Adrenal gland (tissue), 12 donors: ENCODE results near the gene SIM1. TPM values are rescaled to one million over a fixed set of nuclear protein-coding genes. Genes with fewer than 3 reads are reported as not detected.

ENCODE experiments used
- DNase-seq, 7 donors: peaks; one replicate each; pipeline ENCODE4 v3.0.0-alpha.2; 2019 to 2020
- H3K27ac ChIP-seq, 5 donors: fragments of 200-600 bp; sonication (generic) in 4 of 5; 1 replicate in 3 of 5; 2 replicates in 2 of 5; pipeline versions ENCODE4 v1.5.1 to v1.8.0; 2016 to 2020; ENCODE audit warnings: mild to moderate bottlenecking in 1 of 5
- H3K27me3 ChIP-seq: fragments of 200-600 bp; 2 replicates; pipeline ENCODE4 v1.8.0; 2021
- H3K36me3 ChIP-seq, 2 donors: fragments of 200-600 bp; replicated peaks in 1 of 2; 1 replicate in 1 of 2; 2 replicates in 1 of 2; pipeline versions ENCODE4 v1.5.1 to v1.8.0; 2018 to 2022
- H3K4me1 ChIP-seq, 2 donors: fragments of 200-600 bp; replicated peaks in 1 of 2; 1 replicate in 1 of 2; 2 replicates in 1 of 2; pipeline versions ENCODE4 v1.5.1 to v1.8.0; 2018 to 2021
- H3K4me3 ChIP-seq, 4 donors: fragments of 200-600 bp; sonication (generic) in 3 of 4; one replicate each; pipeline ENCODE4 v1.5.1; 2016 to 2018
- H3K9me3 ChIP-seq, 3 donors: fragments of 200-600 bp; sonication (generic) in 1 of 3; replicated peaks in 1 of 3; 1 replicate in 2 of 3; 2 replicates in 1 of 3; pipeline versions ENCODE4 v1.5.1 to v1.8.0; 2016 to 2021
- CTCF ChIP-seq, 6 experiments: fragments of 450-650 bp in 4 of 6; fragments of 200-600 bp in 2 of 6; sonication (generic) in 1 of 6; IDR thresholded peaks; 1 replicate in 5 of 6; 2 replicates in 1 of 6; pipeline versions ENCODE4 v1.5.1 to v1.8.0; 2016 to 2021; ENCODE audit warnings: antibody characterized with exemption in 6 of 6, mild to moderate bottlenecking in 2 of 6, moderate library complexity in 1 of 6
- POLR2A ChIP-seq, 2 donors: fragments of 450-650 bp; IDR thresholded peaks; one replicate each; pipeline ENCODE4 v1.6.1; 2017; ENCODE audit warnings: antibody characterized with exemption in 2 of 2, mild to moderate bottlenecking in 2 of 2, moderate library complexity in 1 of 2
- WGBS, 4 donors: extraction: QIAGEN DNeasy Blood & Tissue Kit in 2 of 4; methylation state at CpG; one replicate each; pipeline versions ENCODE4 v1.1.5 to v1.1.7; 2013 to 2017; 5-methylcytosine and 5-hydroxymethylcytosine counted together
- intact Hi-C, 2 donors: fragments of 100-400 bp; cut with DNase I; formaldehyde crosslinking; loops; one replicate each; pipeline versions ENCODE4 v1.14.1 to v1.15.0; 2022 to 2023
- polyA plus RNA-seq, 3 donors: library from polyadenylated mRNA; stranded (reverse); fragments of 200-250 nt in 2 of 3; fragments of 350-450 nt in 1 of 3; fragmentation: Illumina TruSeq in 1 of 3; extraction: RNeasy Lipid Tissue Mini Kit (QIAGEN cat#74804) in 1 of 3; gene quantifications; one replicate each; pipeline ENCODE4 v1.2.3, GENCODE V29; 2013 to 2014
- total RNA-seq, 9 donors: library from RNA; depleted of rRNA in 4 of 9; stranded (reverse); fragments of >200 nt in 4 of 9; fragments of 120-200 nt in 1 of 9; fragmentation: NEBNext Ultra II Directional in 1 of 9; extraction: Animal tissue kit (Norgen Biotek cat#: 25700) in 1 of 9; gene quantifications; one replicate each; pipeline versions ENCODE4 v1.1.0 to v1.2.4, GENCODE V29; 2013 to 2023
- donor health status: healthy with polysubstance abuse.
- donor health status: Bipolar disorder and iron deficiency.
- donor health status: DM: yes; HTN: yes; CAD: no.
- donor health status: DM: no; HTN: no; CAD: no.
- donor health status: DM: no; HTN: no; CAD: no.
- donor health status: DM: yes; HTN: yes; CAD: no.

The SIM1 gene
- total and polyA plus RNA-seq, 12 donors: not detected

GRCh38 chr6:100466410-100467128 is 1.8 kb upstream of the SIM1 start:
- H3K27ac ChIP-seq: no peak overlapping the region
- H3K4me1 ChIP-seq: peaks cover 0 to 12% of the 10 kb centered on the region in 2 donors
- H3K4me3 ChIP-seq: no peak overlapping the region
- 8 to 9% (median 8%) methylated on average over 21 of the region's 21 CpGs for WGBS, 4 donors
- no peak for DNase-seq
- no peaks in the 10 kb centered on the region for H3K36me3 ChIP-seq
- no peaks in the 10 kb centered on the region for H3K9me3 ChIP-seq
- TF ChIP-seq CTCF (IDR thresholded peaks at IDR 0.05) (no peak), POLR2A (IDR thresholded peaks at IDR 0.05) (no peak)
- intact Hi-C loops: no loop called here
- peaks cover 97% of the 10 kb centered on the region for H3K27me3 ChIP-seq

- Histone ChIP-seq H3K4me1 (peaks cover 0 to 12% of the 10 kb centered on the region in 2 donors), H3K27me3 (peaks cover 97% of the 10 kb centered on the region), H3K27ac (no peak overlapping the region), H3K36me3 (no peaks in the 10 kb centered on the region), H3K4me3 (no peak overlapping the region), H3K9me3 (no peaks in the 10 kb centered on the region)
- intact Hi-C loops: no loop called here
- DNase-seq: no peak
- 12 to 14% (median 13%) methylated on average over 20 of the region's 20 CpGs for WGBS, 4 donors
- TF ChIP-seq CTCF (IDR thresholded peaks at IDR 0.05): no peak
Observed at GRCh38 chr6:100465701-100466409, 1.1 kb upstream of the SIM1 start.

- 4 to 9% (median 8%) methylated on average over 20 to 46 of the region's 46 CpGs for WGBS, 4 donors
- H3K36me3 ChIP-seq: no peaks in the 10 kb centered on the region
- TF ChIP-seq POLR2A (IDR thresholded peaks at IDR 0.05) (no peak), CTCF (IDR thresholded peaks at IDR 0.05) (no peak)
- intact Hi-C loops: no loop called here
- no peak overlapping the region for H3K27ac ChIP-seq
- peaks cover 0 to 12% of the 10 kb centered on the region in 2 donors for H3K4me1 ChIP-seq
- H3K9me3 ChIP-seq: no peaks in the 10 kb centered on the region
- H3K27me3 ChIP-seq: peaks cover 99% of the 10 kb centered on the region
- no peak for DNase-seq
- H3K4me3 ChIP-seq: no peak overlapping the region
Observed at GRCh38 chr6:100464162-100464851, 414 bp downstream of the SIM1 start.

GRCh38 chr6:100463630-100464161 is 1.0 kb downstream of the SIM1 start:
- intact Hi-C loops: no loop called here
- Histone ChIP-seq H3K4me3 (no peak overlapping the region), H3K27me3 (peaks cover 99% of the 10 kb centered on the region), H3K36me3 (no peaks in the 10 kb centered on the region), H3K9me3 (no peaks in the 10 kb centered on the region), H3K27ac (no peak overlapping the region), H3K4me1 (peaks cover 0 to 12% of the 10 kb centered on the region in 2 donors)
- TF ChIP-seq POLR2A (IDR thresholded peaks at IDR 0.05) (no peak), CTCF (IDR thresholded peaks at IDR 0.05) (no peak)
- no peak for DNase-seq
- whole genome bisulfite sequencing, 4 donors: 5 to 8% (median 7%) methylated on average over 20 to 24 of the region's 24 CpGs
